Inflammatory macrophage treated with lipopolysaccharide for 1 hour (primary cell): ENCODE results near the gene SYT17.

Source experiments
- DNase-seq, 2 donors: peaks; one replicate each; pipeline ENCODE4 v3.0.0-alpha.2; 2020 to 2022

Gene SYT17

GRCh38 chr16:19167710-19168370 lies at the start of gene SYT17:
TSS of gene SYT17 (plus strand) at chr16:19168240. CDS start at chr16:19168647, 407 bp downstream.
- peak; percentile 70 to 86 for DNase-seq

GRCh38 chr16:19118938-19119431 lies 49.1 kb upstream of the SYT17 start:
- DNase-seq = peak; percentile 95 to 98

GRCh38 chr16:19119564-19119963 lies 48.5 kb upstream of the SYT17 start:
- DNase-seq = peak in 1 of 2 donors; percentile 42

- no peak for DNase-seq
These were observed 44.4 kb upstream of the SYT17 start for GRCh38 chr16:19123535-19124178.

- no peak for DNase-seq
These were observed 41.7 kb upstream of the SYT17 start for GRCh38 chr16:19126300-19126699.

- no peak for DNase-seq
These were observed 40.8 kb upstream of the SYT17 start for GRCh38 chr16:19127205-19127604.

GRCh38 chr16:19127674-19128131 lies 40.3 kb upstream of the SYT17 start:
- DNase-seq = peak in 1 of 2 donors; percentile 44

GRCh38 chr16:19128454-19129200 lies 39.4 kb upstream of the SYT17 start:
- no peak for DNase-seq

- no peak for DNase-seq
These were observed 37.7 kb upstream of the SYT17 start for GRCh38 chr16:19130385-19130784.

GRCh38 chr16:19130852-19131824 lies 36.9 kb upstream of the SYT17 start:
- DNase-seq = peak; percentile 87 to 98

- peak; percentile 75 to 92 for DNase-seq
These were observed 36.2 kb upstream of the SYT17 start for GRCh38 chr16:19131825-19132218.

GRCh38 chr16:19132255-19132654 lies 35.8 kb upstream of the SYT17 start:
- peak; percentile 35 to 79 for DNase-seq

- peak in 1 of 2 donors; percentile 38 for DNase-seq
These were observed 35.1 kb upstream of the SYT17 start for GRCh38 chr16:19132898-19133297.

GRCh38 chr16:19133600-19133999 lies 34.4 kb upstream of the SYT17 start:
- DNase-seq = no peak

GRCh38 chr16:19135201-19135842 lies 32.7 kb upstream of the SYT17 start:
- DNase-seq = no peak

- no peak for DNase-seq
These were observed 32.1 kb upstream of the SYT17 start for GRCh38 chr16:19135896-19136438.

GRCh38 chr16:19136549-19137196 lies 31.4 kb upstream of the SYT17 start:
- peak; percentile 55 to 80 for DNase-seq

- peak in 1 of 2 donors; percentile 16 for DNase-seq
These were observed 30.6 kb upstream of the SYT17 start for GRCh38 chr16:19137201-19138128.

GRCh38 chr16:19138601-19139000 lies 29.4 kb upstream of the SYT17 start:
- DNase-seq = peak; percentile 73 to 80
